GM12891 (cell line): ENCODE data around the gene SYNM.

Experiments
- PAX5 ChIP-seq: IDR thresholded peaks from 2 replicates; pipeline ENCODE4 v1.6.1; 2011; ENCODE audit warnings: low read length, moderate library complexity, mild to moderate bottlenecking; ENCODE audit not compliant: insufficient read depth, severe bottlenecking
- POLR2A ChIP-seq: IDR thresholded peaks from 2 replicates; pipeline ENCODE4 v1.6.1; 2011; ENCODE audit warnings: low read depth, low read length, control low read depth
- POLR2AphosphoS5 ChIP-seq: IDR thresholded peaks from 2 replicates; pipeline ENCODE4 v1.6.1; 2011; ENCODE audit warnings: low read depth, low read length, control low read depth
- POU2F2 ChIP-seq: IDR thresholded peaks from 2 replicates; pipeline ENCODE4 v1.6.1; 2011; ENCODE audit warnings: low read depth, mild to moderate bottlenecking, control low read depth, low read length, moderate library complexity
- SPI1 ChIP-seq: IDR thresholded peaks from 2 replicates; pipeline ENCODE4 v1.6.1; 2011; ENCODE audit warnings: low read depth, low read length, control low read depth
- TAF1 ChIP-seq: IDR thresholded peaks from 2 replicates; pipeline ENCODE4 v1.6.1; 2011; ENCODE audit warnings: low read depth, low read length, control low read depth

- TF ChIP-seq POLR2AphosphoS5: no peak
- no peak for TF ChIP-seq POLR2A
- no peak for TF ChIP-seq TAF1
- TF ChIP-seq SPI1: no peak
- no peak for TF ChIP-seq PAX5
- TF ChIP-seq POU2F2: no peak
Measured at GRCh38 chr15:99117563-99118257, 12.8 kb downstream of the SYNM start.
